CD8-positive, alpha-beta memory T cell (primary cell): ENCODE data around the gene PRRC2C. TPM values are rescaled to one million over a fixed set of nuclear protein-coding genes. Genes with fewer than 3 reads are reported as not detected.

ENCODE experiments used
- CTCF ChIA-PET: fragments of 350-600 bp; sonication (Branson Sonifier 250); formaldehyde crosslinking; loops from one replicate; lab custom pipeline; 2021; ENCODE audit warnings: antibody characterized with exemption; lab: Charles Lee
- POLR2A ChIA-PET: fragments of 350-600 bp; sonication (Branson Sonifier 250); formaldehyde crosslinking; loops from one replicate; lab custom pipeline; 2021; ENCODE audit warnings: antibody characterized with exemption; lab: Charles Lee
- DNase-seq, 5 donors: peaks; one replicate each; pipeline versions ENCODE4 v3.0.0 to v3.0.0-alpha.2; 2020 to 2022; ENCODE audit warnings: mixed read lengths in 1 of 5
- H3K27ac ChIP-seq: one replicate; pipeline ENCODE4 v1.7.0; 2013; ENCODE audit warnings: low read depth, mild to moderate bottlenecking, low read length, moderate library complexity
- H3K27me3 ChIP-seq: 2 replicates; pipeline ENCODE4 v1.7.0; 2013; ENCODE audit warnings: low read length, mild to moderate bottlenecking; ENCODE audit not compliant: insufficient read depth, poor library complexity, severe bottlenecking
- H3K36me3 ChIP-seq: 2 replicates; pipeline ENCODE4 v1.7.0; 2013; ENCODE audit warnings: mild to moderate bottlenecking, low read length, moderate library complexity; ENCODE audit not compliant: insufficient read depth
- H3K4me1 ChIP-seq: 2 replicates; pipeline ENCODE4 v1.7.0; 2013; ENCODE audit warnings: mild to moderate bottlenecking, low read length, moderate library complexity; ENCODE audit not compliant: insufficient read depth
- H3K4me3 ChIP-seq: 2 replicates; pipeline ENCODE4 v1.7.0; 2013; ENCODE audit warnings: mild to moderate bottlenecking, low read length
- H3K9me3 ChIP-seq: 2 replicates; pipeline ENCODE4 v1.7.0; 2013; ENCODE audit warnings: mild to moderate bottlenecking, low read length
- H3K27ac Mint-ChIP-seq, 8 donors: one replicate each; pipeline ENCODE4 v1.8.0; 2020 to 2021; ENCODE audit warnings: mixed read lengths in 8 of 8, mild to moderate bottlenecking in 6 of 8, inconsistent platforms in 3 of 8, moderate library complexity in 3 of 8
- H3K27me3 Mint-ChIP-seq, 2 donors: one replicate each; pipeline ENCODE4 v1.8.0; 2020 to 2021; ENCODE audit warnings: mixed read lengths in 2 of 2, mild to moderate bottlenecking in 1 of 2, moderate library complexity in 1 of 2
- H3K36me3 Mint-ChIP-seq, 3 donors: one replicate each; pipeline ENCODE4 v1.8.0; 2020 to 2021; ENCODE audit warnings: mixed read lengths in 3 of 3, inconsistent platforms in 1 of 3, mild to moderate bottlenecking in 1 of 3
- H3K4me1 Mint-ChIP-seq, 3 donors: one replicate each; pipeline ENCODE4 v1.8.0; 2020 to 2021; ENCODE audit warnings: mixed read lengths in 3 of 3, inconsistent platforms in 1 of 3, mild to moderate bottlenecking in 1 of 3
- H3K4me3 Mint-ChIP-seq, 7 donors: one replicate each; pipeline ENCODE4 v1.8.0; 2020 to 2021; ENCODE audit warnings: mixed read lengths in 7 of 7, mild to moderate bottlenecking in 6 of 7, moderate library complexity in 4 of 7, inconsistent platforms in 2 of 7
- H3K9me3 Mint-ChIP-seq, 5 donors: one replicate each; pipeline ENCODE4 v1.8.0; 2020 to 2022; ENCODE audit warnings: mixed read lengths in 5 of 5, mild to moderate bottlenecking in 3 of 5, moderate library complexity in 2 of 5, inconsistent platforms in 1 of 5
- polyA plus RNA-seq: library from polyadenylated mRNA; unstranded; fragments of 300-500 nt; fragmentation: Illumina TruSeq; gene quantifications from one replicate; pipeline ENCODE4 v1.2.3, GENCODE V29; 2021
- total RNA-seq, 2 experiments: library from RNA; stranded (reverse); gene quantifications; one replicate each; pipeline ENCODE4 v1.2.3, GENCODE V29; 2021

Gene PRRC2C
- total and polyA plus RNA-seq, 3 experiments from 2014 or later: 106 to 275 (median 262) TPM

DNA sequence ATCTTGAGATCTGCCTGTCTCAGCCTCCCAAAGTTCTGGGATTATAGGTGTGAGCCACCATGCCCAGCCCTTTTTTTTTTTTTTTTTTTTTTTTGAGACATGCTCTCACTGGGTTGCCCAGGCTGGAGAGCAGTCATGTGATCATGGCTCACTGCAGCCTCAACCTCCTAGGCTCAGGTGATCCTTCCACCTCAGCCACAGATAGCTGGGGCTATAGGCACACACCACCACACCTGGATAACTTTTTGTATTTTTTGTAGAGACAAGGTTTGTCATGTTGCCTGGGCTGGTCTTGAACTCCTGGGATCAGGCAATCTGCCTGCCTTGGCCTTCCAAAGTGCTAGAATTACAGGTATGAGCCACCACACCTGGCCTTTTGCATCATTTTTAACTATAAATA lies 17.7 kb upstream of the PRRC2C start:
- H3K4me1 ChIP-seq: no peaks in the 10 kb centered on the region
- H3K36me3 ChIP-seq: no peaks in the 10 kb centered on the region
- H3K27me3 ChIP-seq: no peaks in the 10 kb centered on the region
- ChIA-PET POLR2A (no interaction called here), CTCF (no interaction called here)
- no peak overlapping the region for H3K4me3 ChIP-seq
- no peak overlapping the region for H3K4me3 Mint-ChIP-seq
- H3K9me3 ChIP-seq: no peaks in the 10 kb centered on the region
- H3K27ac ChIP-seq: no peak overlapping the region
- no peak overlapping the region for H3K27ac Mint-ChIP-seq
- H3K27me3 Mint-ChIP-seq: peaks cover 0 to 3% of the 10 kb centered on the region in 2 donors
- H3K9me3 Mint-ChIP-seq: no peaks in the 10 kb centered on the region
- no peak for DNase-seq
- H3K4me1 Mint-ChIP-seq: no peaks in the 10 kb centered on the region
- no peaks in the 10 kb centered on the region for H3K36me3 Mint-ChIP-seq

GRCh38 chr1:171468120-171468750 lies 17.1 kb upstream of the PRRC2C start:
- CTCF ChIA-PET: no interaction called here
- Histone ChIP-seq H3K9me3 (no peaks in the 10 kb centered on the region), H3K36me3 (no peaks in the 10 kb centered on the region), H3K4me3 (no peak overlapping the region), H3K4me1 (no peaks in the 10 kb centered on the region), H3K27ac (no peak overlapping the region), H3K27me3 (no peaks in the 10 kb centered on the region)
- DNase-seq: no peak
- H3K36me3 Mint-ChIP-seq: no peaks in the 10 kb centered on the region
- no peak overlapping the region for H3K27ac Mint-ChIP-seq
- POLR2A ChIA-PET: no interaction called here
- H3K4me1 Mint-ChIP-seq: no peaks in the 10 kb centered on the region
- no peak overlapping the region for H3K4me3 Mint-ChIP-seq
- no peaks in the 10 kb centered on the region for H3K9me3 Mint-ChIP-seq
- peaks cover 0 to 3% of the 10 kb centered on the region in 2 donors for H3K27me3 Mint-ChIP-seq

GRCh38 chr1:171470726-171471125 lies 14.6 kb upstream of the PRRC2C start:
- Mint-ChIP-seq H3K4me1 (no peaks in the 10 kb centered on the region), H3K4me3 (no peak overlapping the region), H3K27me3 (peaks cover 0 to 3% of the 10 kb centered on the region in 2 donors), H3K9me3 (no peaks in the 10 kb centered on the region), H3K36me3 (no peaks in the 10 kb centered on the region), H3K27ac (no peak overlapping the region)
- no peaks in the 10 kb centered on the region for H3K27me3 ChIP-seq
- CTCF ChIA-PET: no interaction called here
- no peaks in the 10 kb centered on the region for H3K4me1 ChIP-seq
- no peak overlapping the region for H3K27ac ChIP-seq
- H3K9me3 ChIP-seq: no peaks in the 10 kb centered on the region
- POLR2A ChIA-PET: no interaction called here
- H3K4me3 ChIP-seq: no peak overlapping the region
- H3K36me3 ChIP-seq: no peaks in the 10 kb centered on the region
- no peak for DNase-seq

DNA sequence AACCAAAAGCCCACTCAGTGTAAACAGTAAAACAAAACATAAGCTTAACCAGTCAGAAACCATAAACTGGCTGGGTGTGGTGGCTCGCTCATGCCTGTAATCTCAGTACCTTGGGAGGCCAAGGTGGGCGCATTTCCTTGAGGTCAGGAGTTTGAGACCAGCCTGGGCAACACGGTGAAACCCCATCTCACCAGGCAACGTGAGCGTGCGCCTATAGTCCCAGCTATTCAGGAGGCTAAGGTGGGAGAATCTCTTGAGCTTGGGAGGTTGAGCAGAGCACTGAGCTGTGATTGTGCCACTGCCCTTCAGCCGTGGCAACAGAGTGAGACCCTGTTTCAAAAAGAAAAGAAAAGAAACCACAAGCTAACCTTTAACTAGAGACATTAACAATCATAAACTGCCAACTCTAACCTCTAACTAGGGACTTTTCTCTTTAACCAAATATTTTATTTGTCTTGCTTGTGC lies 13.1 kb upstream of the PRRC2C start:
- H3K27ac ChIP-seq: no peak overlapping the region
- no peak overlapping the region for H3K4me3 ChIP-seq
- H3K4me1 ChIP-seq: no peaks in the 10 kb centered on the region
- H3K4me1 Mint-ChIP-seq: no peaks in the 10 kb centered on the region
- H3K36me3 ChIP-seq: no peaks in the 10 kb centered on the region
- ChIA-PET POLR2A (no interaction called here), CTCF (interaction anchor here (1.6 kb wide), 1 partner anchor 13 kb away, joined by 5 read pairs; the partner anchor contains the start of gene PRRC2C)
- no peaks in the 10 kb centered on the region for H3K36me3 Mint-ChIP-seq
- H3K27me3 ChIP-seq: no peaks in the 10 kb centered on the region
- H3K9me3 Mint-ChIP-seq: no peaks in the 10 kb centered on the region
- no peak overlapping the region for H3K4me3 Mint-ChIP-seq
- no peak for DNase-seq
- H3K27ac Mint-ChIP-seq: no peak overlapping the region
- H3K9me3 ChIP-seq: no peaks in the 10 kb centered on the region
- H3K27me3 Mint-ChIP-seq: peaks cover 0 to 3% of the 10 kb centered on the region in 2 donors

GRCh38 chr1:171476829-171477228 lies 8.5 kb upstream of the PRRC2C start:
- H3K4me3 Mint-ChIP-seq: no peak overlapping the region
- Histone ChIP-seq H3K27me3 (no peaks in the 10 kb centered on the region), H3K27ac (no peak overlapping the region), H3K9me3 (no peaks in the 10 kb centered on the region), H3K4me3 (no peak overlapping the region), H3K36me3 (no peaks in the 10 kb centered on the region), H3K4me1 (no peaks in the 10 kb centered on the region)
- CTCF ChIA-PET: interaction anchor here (2.2 kb wide), 1 partner anchor 8 kb away, joined by 9 read pairs; the partner anchor contains the start of gene PRRC2C
- no peaks in the 10 kb centered on the region for H3K4me1 Mint-ChIP-seq
- H3K27me3 Mint-ChIP-seq: no peaks in the 10 kb centered on the region
- peak overlapping the region in 1 of 8 donors; percentile 15 for H3K27ac Mint-ChIP-seq
- POLR2A ChIA-PET: no interaction called here
- DNase-seq: no peak
- H3K36me3 Mint-ChIP-seq: no peaks in the 10 kb centered on the region
- no peaks in the 10 kb centered on the region for H3K9me3 Mint-ChIP-seq

- Mint-ChIP-seq H3K27ac (peak overlapping the region in 1 of 8 donors; percentile 5), H3K36me3 (no peaks in the 10 kb centered on the region), H3K9me3 (no peaks in the 10 kb centered on the region), H3K4me1 (no peaks in the 10 kb centered on the region), H3K27me3 (no peaks in the 10 kb centered on the region), H3K4me3 (no peak overlapping the region)
- H3K36me3 ChIP-seq: no peaks in the 10 kb centered on the region
- ChIA-PET CTCF (no interaction called here), POLR2A (no interaction called here)
- no peaks in the 10 kb centered on the region for H3K9me3 ChIP-seq
- H3K4me1 ChIP-seq: no peaks in the 10 kb centered on the region
- H3K4me3 ChIP-seq: no peak overlapping the region
- no peak for DNase-seq
- H3K27ac ChIP-seq: no peak overlapping the region
- no peaks in the 10 kb centered on the region for H3K27me3 ChIP-seq
These were observed 7.5 kb upstream of the PRRC2C start for GRCh38 chr1:171477804-171478203.

DNA sequence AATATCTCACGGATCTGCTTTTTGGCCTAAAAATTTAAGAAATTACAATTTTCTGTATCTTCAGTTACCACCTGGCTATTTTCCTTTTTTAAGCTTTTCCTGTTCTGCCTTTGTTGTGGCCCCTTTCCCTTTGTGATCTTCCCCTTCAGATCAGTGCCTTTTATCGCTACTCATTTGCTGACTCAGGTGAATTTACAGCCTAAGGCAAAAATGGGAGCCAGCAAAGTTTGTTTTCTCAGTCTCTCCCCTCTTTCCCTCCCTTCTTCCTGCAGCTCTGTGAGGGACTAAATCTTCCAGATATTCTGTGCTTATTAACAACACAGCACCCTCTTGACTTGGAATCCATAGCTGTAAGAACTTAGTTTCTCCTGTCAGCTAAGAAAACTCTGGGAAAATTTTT lies 5.3 kb upstream of the PRRC2C start:
- DNase-seq: no peak
- Mint-ChIP-seq H3K4me1 (peaks cover 6 to 8% (median 7%) of the 10 kb centered on the region in 3 donors), H3K27me3 (no peaks in the 10 kb centered on the region), H3K4me3 (no peak overlapping the region), H3K9me3 (no peaks in the 10 kb centered on the region), H3K36me3 (peaks cover 0 to under 1% (median 0%) of the 10 kb centered on the region in 3 donors), H3K27ac (peak overlapping the region in 1 of 8 donors; percentile 15)
- no peak overlapping the region for H3K27ac ChIP-seq
- ChIA-PET POLR2A (interaction anchor here (1.1 kb wide), 1 partner anchor 15 kb away, joined by 4 read pairs; no protein-coding TSS in a partner anchor), CTCF (no interaction called here)
- no peaks in the 10 kb centered on the region for H3K36me3 ChIP-seq
- no peaks in the 10 kb centered on the region for H3K9me3 ChIP-seq
- no peak overlapping the region for H3K4me3 ChIP-seq
- H3K4me1 ChIP-seq: peaks cover 9% of the 10 kb centered on the region
- no peaks in the 10 kb centered on the region for H3K27me3 ChIP-seq

- ChIA-PET CTCF (interaction anchor here (0.8 to 2.5 kb wide), 20 partner anchors 9 to 496 kb away, joined by 3 to 11 read pairs (median 4); partner anchors contain the start of genes FMO4 and VAMP4), POLR2A (interaction anchor here (0.9 to 1.3 kb wide), 4 partner anchors 9 to 297 kb away, joined by 3 to 4 read pairs (median 4); partner anchors contain the start of genes FMO4, METTL13 and VAMP4)
- Histone ChIP-seq H3K27ac (peak overlapping the region; percentile 100), H3K4me1 (peaks cover 45% of the 10 kb centered on the region), H3K9me3 (no peaks in the 10 kb centered on the region), H3K27me3 (no peaks in the 10 kb centered on the region), H3K36me3 (no peaks in the 10 kb centered on the region), H3K4me3 (peak overlapping the region; percentile 98)
- Mint-ChIP-seq H3K4me1 (peaks cover 43 to 46% (median 44%) of the 10 kb centered on the region in 3 donors), H3K36me3 (peaks cover 0 to 28% (median 5%) of the 10 kb centered on the region in 3 donors), H3K27me3 (peaks cover 0 to 6% of the 10 kb centered on the region in 2 donors), H3K9me3 (peaks cover 0 to 3% (median 0%) of the 10 kb centered on the region in 5 donors), H3K27ac (peak overlapping the region; percentile 95 to 100 (median 98)), H3K4me3 (peak overlapping the region; percentile 88 to 99 (median 93))
- DNase-seq: no peak
These were observed 463 bp upstream of the PRRC2C start for GRCh38 chr1:171484760-171485374.
